VCaP (cell line): ENCODE results near the gene ALOXE3.

Source experiments
- H3K27ac ChIP-seq: fragments of 450-650 bp; 2 replicates; pipeline ENCODE4 v1.5.1; 2017
- TF ChIP-seq, protein P1 (sequence below): fragments of 450-650 bp; conservative IDR thresholded peaks from 2 replicates; pipeline ENCODE4 v1.5.1; 2017; ENCODE audit warnings: mild to moderate bottlenecking, moderate library complexity

The ALOXE3 gene

DNA sequence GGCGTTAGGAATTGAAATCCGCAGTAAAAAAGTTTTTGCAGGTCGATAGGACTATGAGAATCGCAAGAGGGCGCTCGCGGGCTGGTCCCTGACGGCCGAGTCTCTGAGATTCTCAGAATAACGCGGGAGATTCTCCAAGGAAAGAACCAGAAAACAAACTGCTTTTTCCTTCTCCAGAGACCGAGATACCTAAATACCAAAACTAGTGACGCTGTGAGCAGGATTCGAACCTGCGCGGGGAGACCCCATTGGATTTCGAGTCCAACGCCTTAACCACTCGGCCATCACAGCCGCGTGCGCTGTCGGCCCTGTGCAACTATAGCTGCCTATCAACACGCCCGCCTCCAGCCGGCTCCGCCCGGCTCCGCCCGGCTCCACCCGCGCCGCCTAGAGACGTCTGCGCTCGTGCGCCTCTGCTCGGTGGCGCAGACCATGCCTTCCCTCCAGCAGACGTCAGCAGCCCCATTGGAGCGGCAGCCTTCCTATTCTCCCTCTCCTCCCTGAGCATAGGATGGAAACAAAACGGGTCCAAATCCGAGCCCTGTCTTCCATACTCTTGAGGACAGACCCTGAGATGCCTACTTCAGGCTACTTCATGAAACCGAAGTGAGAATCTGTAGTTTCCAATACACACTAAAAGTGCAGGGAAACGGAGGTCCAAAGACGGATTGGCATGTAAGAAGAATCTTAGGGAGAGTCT, 20.5 kb upstream of the ALOXE3 start:
- H3K27ac ChIP-seq = peak overlapping the region; percentile 62

DNA sequence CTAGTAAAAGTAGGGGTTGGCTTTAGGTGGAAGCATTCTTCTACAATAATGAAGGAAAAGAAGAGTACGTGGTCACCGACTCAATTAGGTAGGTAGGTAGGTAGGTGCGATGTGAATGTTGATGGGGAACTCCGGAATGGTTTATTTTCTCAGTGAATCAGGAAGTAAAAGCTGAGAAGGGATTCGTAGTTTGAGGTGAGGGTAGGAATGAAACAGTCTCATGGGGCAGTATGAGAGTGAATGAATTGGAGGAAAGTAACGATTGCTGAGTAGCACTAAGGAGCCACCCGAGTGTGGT, 20.0 kb upstream of the ALOXE3 start:
- TF ChIP-seq, protein P1, sequence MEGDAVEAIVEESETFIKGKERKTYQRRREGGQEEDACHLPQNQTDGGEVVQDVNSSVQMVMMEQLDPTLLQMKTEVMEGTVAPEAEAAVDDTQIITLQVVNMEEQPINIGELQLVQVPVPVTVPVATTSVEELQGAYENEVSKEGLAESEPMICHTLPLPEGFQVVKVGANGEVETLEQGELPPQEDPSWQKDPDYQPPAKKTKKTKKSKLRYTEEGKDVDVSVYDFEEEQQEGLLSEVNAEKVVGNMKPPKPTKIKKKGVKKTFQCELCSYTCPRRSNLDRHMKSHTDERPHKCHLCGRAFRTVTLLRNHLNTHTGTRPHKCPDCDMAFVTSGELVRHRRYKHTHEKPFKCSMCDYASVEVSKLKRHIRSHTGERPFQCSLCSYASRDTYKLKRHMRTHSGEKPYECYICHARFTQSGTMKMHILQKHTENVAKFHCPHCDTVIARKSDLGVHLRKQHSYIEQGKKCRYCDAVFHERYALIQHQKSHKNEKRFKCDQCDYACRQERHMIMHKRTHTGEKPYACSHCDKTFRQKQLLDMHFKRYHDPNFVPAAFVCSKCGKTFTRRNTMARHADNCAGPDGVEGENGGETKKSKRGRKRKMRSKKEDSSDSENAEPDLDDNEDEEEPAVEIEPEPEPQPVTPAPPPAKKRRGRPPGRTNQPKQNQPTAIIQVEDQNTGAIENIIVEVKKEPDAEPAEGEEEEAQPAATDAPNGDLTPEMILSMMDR = no peak
- H3K27ac ChIP-seq = peak overlapping the region; percentile 28; the same call in 1 of the 2 replicates

More for the DNA sequence above, 20.5 kb upstream of the ALOXE3 start:
- TF ChIP-seq, protein P1 = peak; percentile 85

DNA sequence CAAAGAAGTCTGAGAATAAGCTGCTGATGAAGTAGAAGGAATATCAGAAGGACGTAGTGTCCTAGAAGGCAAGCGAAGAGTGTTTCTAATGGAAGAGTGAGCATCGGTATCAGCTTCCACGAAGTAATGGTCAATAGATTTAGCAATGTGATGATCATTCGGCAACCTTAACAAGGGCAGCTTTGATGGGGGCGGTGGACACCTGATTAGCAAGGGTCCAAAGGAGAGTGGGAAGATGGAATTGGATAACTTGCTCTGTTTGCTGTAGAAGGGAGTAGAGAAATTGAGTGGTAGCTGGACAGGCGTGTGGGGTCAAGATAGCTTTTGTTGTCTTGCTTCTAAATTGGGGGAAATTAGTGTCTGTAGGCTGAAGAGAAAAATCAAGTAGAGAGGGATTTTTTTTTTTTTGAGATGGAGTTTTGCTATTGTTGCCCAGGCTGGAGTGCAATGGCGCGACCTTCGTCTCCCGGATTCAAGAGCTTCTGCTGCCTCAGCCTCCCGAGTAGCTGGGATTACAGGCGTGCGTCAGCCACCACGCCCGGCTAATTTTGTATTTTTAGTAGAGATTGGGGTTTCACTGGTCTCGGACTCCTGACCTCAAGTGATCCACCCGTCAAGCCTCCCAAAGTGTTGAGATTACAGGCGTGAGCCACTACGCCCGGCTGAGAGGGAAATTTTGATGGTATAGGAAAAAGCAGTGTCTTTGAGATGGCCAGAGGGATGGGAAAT, 19.5 kb upstream of the ALOXE3 start:
- H3K27ac ChIP-seq = peak overlapping the region; percentile 28; the same call in 1 of the 2 replicates
- TF ChIP-seq, protein P1 = no peak

DNA sequence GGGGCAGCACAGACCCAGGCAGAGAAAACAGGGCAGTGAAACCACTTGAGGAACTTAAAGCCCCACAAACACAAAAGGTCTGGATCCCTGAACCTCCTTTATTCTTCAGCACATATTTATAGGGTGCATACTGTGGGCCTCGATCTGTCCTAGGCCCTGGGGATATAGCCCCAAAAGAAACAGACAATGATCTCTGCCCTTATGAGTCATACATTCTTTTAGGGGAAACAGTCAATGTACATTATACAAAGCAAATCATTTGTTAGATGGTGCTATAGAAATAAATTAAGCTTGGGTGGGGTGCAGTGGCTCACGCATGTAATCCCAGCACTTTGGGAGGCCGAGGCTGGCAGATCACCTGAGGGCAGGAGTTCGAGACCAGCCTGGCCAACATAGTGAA, 15.6 kb upstream of the ALOXE3 start:
- H3K27ac ChIP-seq = no peak overlapping the region
- TF ChIP-seq, protein P1 = no peak

DNA sequence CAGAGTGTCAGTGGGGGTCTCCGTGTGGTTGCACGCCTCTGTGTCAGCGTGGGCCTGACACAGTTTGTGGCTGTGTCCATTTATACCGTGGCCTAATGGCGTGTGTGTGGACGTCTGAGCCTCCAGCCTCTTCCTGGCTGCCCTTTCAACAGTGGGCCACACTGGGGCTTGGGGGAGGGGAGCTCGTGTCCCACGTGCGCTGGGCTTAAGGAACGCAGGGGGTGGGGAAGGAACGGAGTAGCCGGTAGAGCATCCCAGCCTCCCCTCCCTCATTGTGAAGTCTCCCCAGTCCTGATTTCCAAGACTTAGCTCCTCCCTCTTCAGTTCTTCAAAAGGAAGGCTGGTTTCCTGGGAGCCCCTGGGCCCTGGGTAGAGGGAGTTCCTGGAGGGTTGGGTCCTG, 15.1 kb upstream of the ALOXE3 start:
- H3K27ac ChIP-seq = no peak overlapping the region
- TF ChIP-seq, protein P1 = no peak

DNA sequence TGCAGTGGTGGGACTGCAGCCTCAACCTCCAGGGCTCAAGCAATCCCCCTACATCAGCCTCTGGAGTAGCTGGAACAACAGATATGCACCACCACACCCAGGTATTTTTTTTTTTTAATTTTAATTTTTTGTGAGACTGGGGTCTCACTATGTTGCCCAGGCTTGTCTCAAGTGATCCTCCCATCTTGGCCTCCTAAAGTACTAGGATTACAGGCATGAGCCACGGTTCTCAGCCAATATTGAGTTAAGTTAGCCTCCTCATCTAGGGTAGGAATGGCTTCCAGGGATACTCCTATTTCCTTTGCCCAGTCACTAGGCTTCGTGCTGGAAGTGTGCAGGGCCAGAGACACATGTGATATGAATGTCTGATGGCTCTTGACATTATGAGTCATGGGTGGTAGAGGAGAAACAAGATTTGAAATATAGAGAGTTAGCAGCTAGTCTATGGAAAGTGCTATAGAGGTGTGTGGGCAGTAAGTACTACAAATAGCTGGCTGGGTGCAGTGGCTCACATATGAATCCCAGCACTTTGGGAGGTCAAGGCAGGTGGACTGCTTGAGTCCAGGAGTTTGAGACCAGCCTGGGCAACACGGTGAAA, 13.6 kb upstream of the ALOXE3 start:
- TF ChIP-seq, protein P1 = no peak
- no peak overlapping the region for H3K27ac ChIP-seq

DNA sequence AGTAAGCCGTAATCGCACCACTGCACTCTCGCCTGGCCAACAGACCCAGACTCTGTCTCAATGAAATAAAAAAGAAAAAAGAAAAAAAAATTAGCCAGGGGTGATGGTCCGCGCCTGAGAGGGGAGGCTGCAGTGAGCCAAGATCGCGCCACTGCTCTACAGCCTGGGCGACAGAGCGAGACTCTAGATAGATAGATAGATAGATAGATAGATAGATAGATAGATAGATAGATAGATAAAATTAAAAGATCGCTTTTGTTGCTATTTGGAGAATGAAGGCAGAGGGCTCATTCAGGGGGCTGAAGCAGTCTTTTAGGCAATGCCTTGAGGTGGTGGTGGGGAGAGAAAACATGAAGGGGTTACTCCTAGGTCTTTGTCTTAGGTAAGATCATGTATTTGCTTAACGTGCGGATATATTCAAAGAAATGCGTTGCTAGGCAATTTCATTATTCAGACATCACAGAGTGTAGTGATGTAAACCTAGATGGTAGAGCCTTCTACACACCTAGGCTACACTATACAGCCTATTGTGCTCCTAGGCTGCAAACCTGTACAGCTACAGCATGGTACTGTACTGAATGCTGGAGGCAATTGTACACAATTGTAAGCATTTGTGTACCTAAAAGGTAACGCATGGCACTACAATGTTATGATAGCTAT, 9.9 kb upstream of the ALOXE3 start:
- TF ChIP-seq, protein P1 = no peak

More for the DNA sequence above, 9.9 kb upstream of the ALOXE3 start:
- no peak overlapping the region for H3K27ac ChIP-seq
